Nephron progenitor cell (in vitro differentiated cells): ENCODE measurements around the gene LAMA2.

Source experiments
- DNase-seq: peaks from one replicate; pipeline ENCODE4 v3.0.0; 2021
- H3K27ac Mint-ChIP-seq: 2 replicates; pipeline ENCODE4 v1.8.0; 2021; ENCODE audit warnings: mild to moderate bottlenecking, moderate library complexity, mixed read lengths
- H3K27me3 Mint-ChIP-seq: 2 replicates; pipeline ENCODE4 v1.8.0; 2021; ENCODE audit warnings: mild to moderate bottlenecking, low read depth, mixed read lengths; ENCODE audit not compliant: poor library complexity
- H3K36me3 Mint-ChIP-seq: 2 replicates; pipeline ENCODE4 v1.8.0; 2021; ENCODE audit warnings: low read depth, mixed read lengths
- H3K4me1 Mint-ChIP-seq: 2 replicates; pipeline ENCODE4 v1.8.0; 2021; ENCODE audit warnings: mixed read lengths
- H3K4me3 Mint-ChIP-seq: 2 replicates; pipeline ENCODE4 v1.8.0; 2021; ENCODE audit warnings: mild to moderate bottlenecking, moderate library complexity, mixed read lengths
- H3K9me3 Mint-ChIP-seq: 2 replicates; pipeline ENCODE4 v1.8.0; 2021; ENCODE audit warnings: mild to moderate bottlenecking, moderate library complexity, mixed read lengths
- TF ChIP-seq, protein P1 (sequence below): fragments of 200-600 bp; sonication (generic); IDR thresholded peaks from 2 replicates; pipeline ENCODE4 v1.5.0; 2021; ENCODE audit warnings: antibody characterized with exemption

Gene LAMA2

DNA sequence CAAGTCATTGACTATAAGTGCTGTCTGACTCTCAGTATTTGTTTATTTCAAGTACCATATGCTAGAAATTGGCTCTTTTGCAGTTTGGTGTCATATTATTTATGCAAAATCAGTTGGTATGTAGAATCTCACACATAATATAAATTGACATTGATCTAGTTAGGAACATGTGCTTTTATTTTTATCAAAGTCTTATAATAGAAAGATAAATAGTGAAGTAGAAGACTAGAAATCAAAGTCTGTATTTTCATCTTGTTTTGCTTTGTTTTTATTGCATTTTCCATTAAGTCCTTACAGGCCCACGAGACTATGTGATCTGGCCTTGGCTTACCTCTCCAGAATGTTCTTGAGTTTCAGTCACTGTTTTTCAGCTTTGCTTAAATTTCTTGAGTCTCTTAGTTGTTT lies 300.3 kb downstream of the LAMA2 start:
- no peak for DNase-seq
- no peak overlapping the region for H3K4me3 Mint-ChIP-seq
- TF ChIP-seq, protein P1, sequence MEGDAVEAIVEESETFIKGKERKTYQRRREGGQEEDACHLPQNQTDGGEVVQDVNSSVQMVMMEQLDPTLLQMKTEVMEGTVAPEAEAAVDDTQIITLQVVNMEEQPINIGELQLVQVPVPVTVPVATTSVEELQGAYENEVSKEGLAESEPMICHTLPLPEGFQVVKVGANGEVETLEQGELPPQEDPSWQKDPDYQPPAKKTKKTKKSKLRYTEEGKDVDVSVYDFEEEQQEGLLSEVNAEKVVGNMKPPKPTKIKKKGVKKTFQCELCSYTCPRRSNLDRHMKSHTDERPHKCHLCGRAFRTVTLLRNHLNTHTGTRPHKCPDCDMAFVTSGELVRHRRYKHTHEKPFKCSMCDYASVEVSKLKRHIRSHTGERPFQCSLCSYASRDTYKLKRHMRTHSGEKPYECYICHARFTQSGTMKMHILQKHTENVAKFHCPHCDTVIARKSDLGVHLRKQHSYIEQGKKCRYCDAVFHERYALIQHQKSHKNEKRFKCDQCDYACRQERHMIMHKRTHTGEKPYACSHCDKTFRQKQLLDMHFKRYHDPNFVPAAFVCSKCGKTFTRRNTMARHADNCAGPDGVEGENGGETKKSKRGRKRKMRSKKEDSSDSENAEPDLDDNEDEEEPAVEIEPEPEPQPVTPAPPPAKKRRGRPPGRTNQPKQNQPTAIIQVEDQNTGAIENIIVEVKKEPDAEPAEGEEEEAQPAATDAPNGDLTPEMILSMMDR: no peak
- no peaks in the 10 kb centered on the region for H3K27me3 Mint-ChIP-seq
- H3K9me3 Mint-ChIP-seq: no peaks in the 10 kb centered on the region
- no peaks in the 10 kb centered on the region for H3K36me3 Mint-ChIP-seq
- H3K27ac Mint-ChIP-seq: peak overlapping the region; percentile 36
- H3K4me1 Mint-ChIP-seq: peaks cover 10% of the 10 kb centered on the region

DNA sequence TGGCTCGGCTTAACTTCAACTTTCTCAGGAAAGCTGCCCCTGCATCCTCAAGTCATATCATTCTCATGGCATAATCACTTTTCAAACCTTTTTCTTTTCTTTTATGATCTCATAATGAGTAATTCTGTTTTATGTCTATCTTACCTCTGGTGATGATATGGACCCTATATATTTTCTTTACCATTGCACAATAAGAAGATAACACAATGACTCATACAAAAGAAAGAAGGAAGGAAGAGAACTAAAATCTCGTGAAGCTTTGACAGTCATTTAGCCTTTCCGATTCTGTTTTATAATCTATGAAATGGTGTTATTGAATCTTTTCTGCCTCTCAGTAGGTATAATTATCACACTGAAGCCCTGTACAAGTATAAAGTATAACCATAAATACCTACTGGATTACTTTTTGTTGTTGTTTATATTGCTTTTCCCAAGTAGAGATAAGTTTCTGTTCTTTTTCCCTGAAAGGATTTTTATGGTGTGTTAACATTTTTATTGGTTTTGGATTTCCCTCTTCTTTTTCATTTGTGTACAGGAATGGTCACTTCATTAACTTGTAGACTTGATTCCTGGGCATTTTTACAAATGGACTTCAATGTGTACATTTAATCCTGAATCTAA lies 300.9 kb downstream of the LAMA2 start:
- TF ChIP-seq, protein P1: no peak
- H3K9me3 Mint-ChIP-seq: no peaks in the 10 kb centered on the region
- peaks cover 10% of the 10 kb centered on the region for H3K4me1 Mint-ChIP-seq
- no peaks in the 10 kb centered on the region for H3K36me3 Mint-ChIP-seq
- no peak overlapping the region for H3K4me3 Mint-ChIP-seq
- no peaks in the 10 kb centered on the region for H3K27me3 Mint-ChIP-seq
- H3K27ac Mint-ChIP-seq: peak overlapping the region; percentile 36
- no peak for DNase-seq

DNA sequence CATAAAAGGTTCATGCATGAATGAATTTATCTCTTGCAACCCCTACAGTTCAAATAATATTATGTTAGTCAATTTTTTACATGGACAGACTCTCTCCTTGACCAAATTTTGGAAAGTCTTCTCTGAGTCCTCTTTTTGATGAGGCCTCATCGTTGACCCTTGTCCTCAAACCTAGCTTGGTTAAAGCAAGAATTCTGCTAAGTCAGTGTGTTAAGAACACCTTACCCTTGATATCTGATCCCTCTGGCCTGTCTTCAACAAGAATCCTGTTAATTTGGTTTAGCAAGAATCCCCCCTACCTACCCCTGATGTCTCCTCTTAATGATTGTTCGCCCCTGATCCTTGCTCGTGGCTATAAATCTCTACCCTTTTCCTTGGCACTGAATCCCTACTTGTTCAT lies 301.4 kb downstream of the LAMA2 start:
- DNase-seq: no peak
- Mint-ChIP-seq H3K9me3 (no peaks in the 10 kb centered on the region), H3K36me3 (no peaks in the 10 kb centered on the region), H3K4me3 (no peak overlapping the region), H3K4me1 (peaks cover 10% of the 10 kb centered on the region), H3K27me3 (no peaks in the 10 kb centered on the region), H3K27ac (peak overlapping the region; percentile 57)
- TF ChIP-seq, protein P1: no peak

DNA sequence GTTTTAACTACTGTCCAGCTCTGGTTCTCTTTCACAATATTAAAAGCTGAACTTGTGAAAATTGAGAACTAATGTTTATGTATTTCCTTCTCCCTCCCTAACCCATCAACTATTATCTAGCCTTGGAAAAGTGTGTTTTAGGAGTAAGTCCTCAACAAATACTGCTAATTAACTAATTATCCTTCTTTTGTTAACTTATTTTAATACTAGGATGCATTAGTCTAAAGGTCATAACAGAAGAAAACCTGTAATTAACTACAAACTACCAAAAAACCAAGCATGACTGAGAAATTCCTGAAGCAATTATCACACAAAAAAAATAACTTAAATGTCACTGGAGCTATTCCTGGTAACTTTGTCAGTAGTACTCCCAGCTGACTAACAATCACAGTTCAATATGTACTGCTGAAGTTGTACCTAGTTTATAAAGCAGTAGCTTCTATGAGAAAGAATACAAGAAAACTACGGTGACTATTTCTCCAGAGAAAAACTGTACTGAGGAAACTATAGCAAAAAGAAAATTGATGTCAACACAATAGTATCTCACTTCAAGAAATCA lies 301.9 kb downstream of the LAMA2 start:
- Mint-ChIP-seq H3K27me3 (no peaks in the 10 kb centered on the region), H3K27ac (peak overlapping the region; percentile 57), H3K4me1 (peaks cover 10% of the 10 kb centered on the region), H3K36me3 (no peaks in the 10 kb centered on the region), H3K9me3 (no peaks in the 10 kb centered on the region), H3K4me3 (no peak overlapping the region)
- DNase-seq: no peak
- TF ChIP-seq, protein P1: no peak

DNA sequence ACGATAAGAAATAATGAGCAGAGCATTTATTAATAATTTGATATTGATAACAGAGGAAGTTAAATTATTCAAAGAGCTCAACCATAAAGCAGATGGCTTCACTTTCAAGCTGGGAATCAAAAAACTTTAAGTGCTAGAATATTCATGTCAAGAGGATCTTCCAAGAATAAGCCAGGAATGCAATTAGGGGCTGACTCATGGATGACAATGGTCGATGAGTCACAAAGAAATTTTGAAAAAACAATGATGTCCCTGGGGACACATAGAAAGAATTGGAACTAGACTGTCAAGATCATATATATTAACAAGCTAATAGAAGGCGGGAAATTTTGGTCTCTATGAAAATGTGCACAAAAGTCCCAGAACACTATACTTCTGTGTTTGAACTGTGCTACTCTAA lies 304.1 kb downstream of the LAMA2 start:
- Mint-ChIP-seq H3K4me1 (peaks cover 10% of the 10 kb centered on the region), H3K4me3 (no peak overlapping the region), H3K27ac (no peak overlapping the region), H3K27me3 (no peaks in the 10 kb centered on the region), H3K9me3 (no peaks in the 10 kb centered on the region), H3K36me3 (no peaks in the 10 kb centered on the region)
- TF ChIP-seq, protein P1: no peak
- no peak for DNase-seq

DNA sequence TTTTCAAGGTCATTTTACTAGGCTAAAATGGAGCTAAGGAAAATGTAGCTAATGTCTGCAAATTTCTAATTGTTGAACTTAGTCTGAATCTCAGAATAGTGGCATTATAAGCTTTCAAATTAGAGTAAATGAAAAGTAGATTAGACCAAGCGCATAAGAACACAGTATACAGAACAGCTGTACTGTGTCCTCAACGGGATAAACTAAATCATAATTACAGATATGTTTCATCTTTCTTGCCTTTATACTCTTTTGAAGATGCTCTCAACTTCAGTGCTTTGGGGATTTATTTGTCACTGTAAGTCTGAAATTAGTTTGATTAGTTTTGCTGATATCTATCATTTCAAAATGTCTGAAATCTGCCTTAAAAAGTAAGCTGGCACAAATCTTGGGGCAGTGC lies 305.4 kb downstream of the LAMA2 start:
- Mint-ChIP-seq H3K27me3 (no peaks in the 10 kb centered on the region), H3K4me1 (peaks cover 10% of the 10 kb centered on the region), H3K9me3 (no peaks in the 10 kb centered on the region), H3K36me3 (no peaks in the 10 kb centered on the region), H3K27ac (no peak overlapping the region), H3K4me3 (no peak overlapping the region)
- TF ChIP-seq, protein P1: no peak
- no peak for DNase-seq
